ENCODE measurements around the gene CASP5. TPM values are rescaled to one million over a fixed set of nuclear protein-coding genes. Genes with fewer than 3 reads are reported as not detected.
A peak's percentile ranks its signal among the peaks of the same experiment; 100 is the strongest.
"Not testable (repeated sequence)": the region's sequence is repeated elsewhere in the genome, so short reads cannot be mapped to it uniquely, and the experiment has no call there.

Gene CASP5
- total and polyA plus RNA-seq, 4 donors: 0.41 to 16.3 (median 1.8) TPM

GRCh38 chr11:105045676-105046296 is 22.8 kb upstream of the CASP5 start:
- TF ChIP-seq, protein P1, sequence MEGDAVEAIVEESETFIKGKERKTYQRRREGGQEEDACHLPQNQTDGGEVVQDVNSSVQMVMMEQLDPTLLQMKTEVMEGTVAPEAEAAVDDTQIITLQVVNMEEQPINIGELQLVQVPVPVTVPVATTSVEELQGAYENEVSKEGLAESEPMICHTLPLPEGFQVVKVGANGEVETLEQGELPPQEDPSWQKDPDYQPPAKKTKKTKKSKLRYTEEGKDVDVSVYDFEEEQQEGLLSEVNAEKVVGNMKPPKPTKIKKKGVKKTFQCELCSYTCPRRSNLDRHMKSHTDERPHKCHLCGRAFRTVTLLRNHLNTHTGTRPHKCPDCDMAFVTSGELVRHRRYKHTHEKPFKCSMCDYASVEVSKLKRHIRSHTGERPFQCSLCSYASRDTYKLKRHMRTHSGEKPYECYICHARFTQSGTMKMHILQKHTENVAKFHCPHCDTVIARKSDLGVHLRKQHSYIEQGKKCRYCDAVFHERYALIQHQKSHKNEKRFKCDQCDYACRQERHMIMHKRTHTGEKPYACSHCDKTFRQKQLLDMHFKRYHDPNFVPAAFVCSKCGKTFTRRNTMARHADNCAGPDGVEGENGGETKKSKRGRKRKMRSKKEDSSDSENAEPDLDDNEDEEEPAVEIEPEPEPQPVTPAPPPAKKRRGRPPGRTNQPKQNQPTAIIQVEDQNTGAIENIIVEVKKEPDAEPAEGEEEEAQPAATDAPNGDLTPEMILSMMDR (IDR thresholded peaks at IDR 0.05; ENCODE audit: control extremely low read depth, extremely low read depth): no peak
- peak overlapping the region in 1 of 2 donors; percentile 83 for H3K9ac ChIP-seq (ENCODE audit: insufficient read depth in 1 of 2, low read length in 2 of 2)
- H3K9me3 ChIP-seq (ENCODE audit: control insufficient read depth in 4 of 4, insufficient read depth in 3 of 4, low read length in 3 of 4): no peaks in the 10 kb centered on the region
- H3K27me3 ChIP-seq (ENCODE audit: control insufficient read depth in 3 of 3, insufficient read depth in 3 of 3, low read length in 2 of 3): no peaks in the 10 kb centered on the region
- no peak overlapping the region for H3K4me3 ChIP-seq
- H3K27ac ChIP-seq (ENCODE audit: low read depth in 1 of 2, low read length in 1 of 2): peak overlapping the region in 1 of 2 donors; percentile 92
- ATAC-seq (ENCODE audit: insufficient read depth, low FRiP score): no peak
- WGBS, 2 donors: 79 to 83% methylated on average over 5 of the region's 5 CpGs
- DNase-seq: no peak
- H3K4me1 ChIP-seq (ENCODE audit: control insufficient read depth in 5 of 5, insufficient read depth in 5 of 5, low read length in 5 of 5): peaks cover 0 to 30% (median 6%) of the 10 kb centered on the region in 5 donors
- peaks cover 1 to 8% (median 5%) of the 10 kb centered on the region in 4 donors for H3K36me3 ChIP-seq (ENCODE audit: control insufficient read depth in 4 of 4, insufficient read depth in 4 of 4, low read length in 4 of 4)

GRCh38 chr11:105044557-105045524 is 21.9 kb upstream of the CASP5 start, which contains the start of gene CARD16:
TSS of gene CARD16 (minus strand) at chr11:105045335. CDS start at chr11:105045297, 38 bp downstream.
- WGBS, 2 donors: 2 to 12% methylated on average over 5 of the region's 5 CpGs
- peak; percentile 82 for ATAC-seq (ENCODE audit: insufficient read depth, low FRiP score)

GRCh38 chr11:105042178-105042577 is 19.2 kb upstream of the CASP5 start:
- H3K9me3 ChIP-seq (ENCODE audit: control insufficient read depth in 4 of 4, insufficient read depth in 3 of 4, low read length in 3 of 4): peaks cover 0 to 4% (median 0%) of the 10 kb centered on the region in 4 donors
- no peak overlapping the region for H3K9ac ChIP-seq (ENCODE audit: insufficient read depth in 1 of 2, low read length in 2 of 2)
- H3K27me3 ChIP-seq (ENCODE audit: control insufficient read depth in 3 of 3, insufficient read depth in 3 of 3, low read length in 2 of 3): no peaks in the 10 kb centered on the region
- H3K4me1 ChIP-seq (ENCODE audit: control insufficient read depth in 5 of 5, insufficient read depth in 5 of 5, low read length in 5 of 5): peaks cover 0 to 30% (median 6%) of the 10 kb centered on the region in 5 donors
- TF ChIP-seq, protein P1 (IDR thresholded peaks at IDR 0.05; ENCODE audit: control extremely low read depth, extremely low read depth): no peak
- 60 to 66% methylated on average over 3 of the region's 3 CpGs for WGBS, 2 donors
- H3K36me3 ChIP-seq (ENCODE audit: control insufficient read depth in 4 of 4, insufficient read depth in 4 of 4, low read length in 4 of 4): peaks cover 2 to 8% (median 6%) of the 10 kb centered on the region in 4 donors
- no peak for ATAC-seq (ENCODE audit: insufficient read depth, low FRiP score)
- no peak overlapping the region for H3K27ac ChIP-seq (ENCODE audit: low read depth in 1 of 2, low read length in 1 of 2)
- no peak for DNase-seq
- no peak overlapping the region for H3K4me3 ChIP-seq

More at GRCh38 chr11:105044557-105045524, 21.9 kb upstream of the CASP5 start, which contains the start of gene CARD16:
- peak; percentile 67 to 91 (median 87) for DNase-seq
- H3K36me3 ChIP-seq (ENCODE audit: control insufficient read depth in 4 of 4, insufficient read depth in 4 of 4, low read length in 4 of 4); H3K9me3 ChIP-seq (ENCODE audit: control insufficient read depth in 4 of 4, insufficient read depth in 3 of 4, low read length in 3 of 4); H3K27me3 ChIP-seq (ENCODE audit: control insufficient read depth in 3 of 3, insufficient read depth in 3 of 3, low read length in 2 of 3): not testable (repeated sequence)
- peaks cover 0 to 30% (median 6%) of the 10 kb centered on the region in 5 donors for H3K4me1 ChIP-seq (ENCODE audit: control insufficient read depth in 5 of 5, insufficient read depth in 5 of 5, low read length in 5 of 5)
- peak within 1 kb of the TSS; percentile 56 for H3K4me3 ChIP-seq
- H3K9ac ChIP-seq (ENCODE audit: insufficient read depth in 1 of 2, low read length in 2 of 2): peak within 1 kb of the TSS; percentile 6 to 83
- peak within 1 kb of the TSS; percentile 74 to 92 for H3K27ac ChIP-seq (ENCODE audit: low read depth in 1 of 2, low read length in 1 of 2)

DNA sequence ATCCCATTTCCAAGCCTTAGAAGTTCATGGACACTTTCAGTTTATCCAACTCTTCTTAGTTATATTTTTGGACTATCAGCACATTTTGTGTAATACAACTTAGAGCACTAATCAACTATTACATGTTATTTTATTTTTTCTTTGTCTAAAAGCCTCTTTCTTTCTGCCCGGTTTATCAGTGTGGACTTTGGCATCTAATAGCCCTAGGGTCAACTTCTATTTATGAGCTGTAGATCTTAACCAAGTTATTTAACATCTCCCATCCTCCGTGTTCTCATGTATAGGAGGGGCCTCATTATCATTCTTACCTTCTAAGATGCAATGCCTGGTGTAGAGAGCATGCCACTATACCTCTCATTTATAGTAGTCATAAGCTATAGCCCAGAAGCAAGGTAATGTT is 17.7 kb upstream of the CASP5 start:
- peaks cover 0 to 4% (median 0%) of the 10 kb centered on the region in 4 donors for H3K9me3 ChIP-seq (ENCODE audit: control insufficient read depth in 4 of 4, insufficient read depth in 3 of 4, low read length in 3 of 4)
- DNase-seq: no peak
- H3K27ac ChIP-seq (ENCODE audit: low read depth in 1 of 2, low read length in 1 of 2): no peak overlapping the region
- peaks cover 0 to 24% (median 5%) of the 10 kb centered on the region in 5 donors for H3K4me1 ChIP-seq (ENCODE audit: control insufficient read depth in 5 of 5, insufficient read depth in 5 of 5, low read length in 5 of 5)
- no peak overlapping the region for H3K4me3 ChIP-seq
- H3K36me3 ChIP-seq (ENCODE audit: control insufficient read depth in 4 of 4, insufficient read depth in 4 of 4, low read length in 4 of 4): peaks cover 2 to 8% (median 6%) of the 10 kb centered on the region in 4 donors
- TF ChIP-seq, protein P1 (IDR thresholded peaks at IDR 0.05; ENCODE audit: control extremely low read depth, extremely low read depth): no peak
- ATAC-seq (ENCODE audit: insufficient read depth, low FRiP score): no peak
- H3K9ac ChIP-seq (ENCODE audit: insufficient read depth in 1 of 2, low read length in 2 of 2): no peak overlapping the region
- no peaks in the 10 kb centered on the region for H3K27me3 ChIP-seq (ENCODE audit: control insufficient read depth in 3 of 3, insufficient read depth in 3 of 3, low read length in 2 of 3)
- WGBS, 2 donors: 97 to 99% methylated on average over 2 of the region's 2 CpGs

Measured in lung (tissue), 12 donors.